Muscle of leg (tissue), 11 donors: ENCODE measurements around the gene RERE. TPM values are rescaled to one million over a fixed set of nuclear protein-coding genes. Genes with fewer than 3 reads are reported as not detected.

Source experiments
- DNase-seq: peaks from one replicate; pipeline ENCODE4 v3.0.0; 2013
- H3K27ac ChIP-seq: one replicate; pipeline ENCODE4 v1.5.1; 2013; ENCODE audit warnings: mild to moderate bottlenecking, low read length, control low read depth
- H3K27me3 ChIP-seq: one replicate; pipeline ENCODE4 v1.6.1; 2013; ENCODE audit warnings: low read length; ENCODE audit not compliant: control insufficient read depth, insufficient read depth
- H3K36me3 ChIP-seq: one replicate; pipeline ENCODE4 v1.6.1; 2013; ENCODE audit warnings: low read length; ENCODE audit not compliant: control insufficient read depth, insufficient read depth
- H3K4me1 ChIP-seq: one replicate; pipeline ENCODE4 v1.6.1; 2013; ENCODE audit warnings: low read length; ENCODE audit not compliant: control insufficient read depth, insufficient read depth
- H3K4me3 ChIP-seq: one replicate; pipeline ENCODE4 v1.5.1; 2013; ENCODE audit warnings: low read length, control low read depth
- H3K9me3 ChIP-seq: replicated peaks from 2 replicates; pipeline ENCODE4 v1.6.1; 2013; ENCODE audit warnings: low read depth, low read length; ENCODE audit not compliant: control insufficient read depth
- WGBS: methylation state at CpG from one replicate; pipeline ENCODE4 v1.1.5; 2013; ENCODE audit warnings: missing lambda C conversion rate; ENCODE audit not compliant: insufficient coverage; 5-methylcytosine and 5-hydroxymethylcytosine counted together
- polyA plus RNA-seq, 8 donors: library from polyadenylated mRNA; unstranded; fragments of 120-200 nt; gene quantifications; one replicate each; pipeline versions ENCODE4 v1.2.1 to v1.2.3, GENCODE V29; 2013; ENCODE audit warnings: inconsistent platforms in 1 of 8, low replicate concordance in 1 of 8; ENCODE audit not compliant: insufficient read length in 8 of 8, insufficient read depth in 1 of 8
- total RNA-seq: library from RNA; stranded (reverse); fragments of 120-200 nt; gene quantifications from one replicate; pipeline ENCODE4 v1.2.4, GENCODE V29; 2013

The RERE gene
- total and polyA plus RNA-seq, 9 donors: 63.7 to 102 (median 82.8) TPM

DNA sequence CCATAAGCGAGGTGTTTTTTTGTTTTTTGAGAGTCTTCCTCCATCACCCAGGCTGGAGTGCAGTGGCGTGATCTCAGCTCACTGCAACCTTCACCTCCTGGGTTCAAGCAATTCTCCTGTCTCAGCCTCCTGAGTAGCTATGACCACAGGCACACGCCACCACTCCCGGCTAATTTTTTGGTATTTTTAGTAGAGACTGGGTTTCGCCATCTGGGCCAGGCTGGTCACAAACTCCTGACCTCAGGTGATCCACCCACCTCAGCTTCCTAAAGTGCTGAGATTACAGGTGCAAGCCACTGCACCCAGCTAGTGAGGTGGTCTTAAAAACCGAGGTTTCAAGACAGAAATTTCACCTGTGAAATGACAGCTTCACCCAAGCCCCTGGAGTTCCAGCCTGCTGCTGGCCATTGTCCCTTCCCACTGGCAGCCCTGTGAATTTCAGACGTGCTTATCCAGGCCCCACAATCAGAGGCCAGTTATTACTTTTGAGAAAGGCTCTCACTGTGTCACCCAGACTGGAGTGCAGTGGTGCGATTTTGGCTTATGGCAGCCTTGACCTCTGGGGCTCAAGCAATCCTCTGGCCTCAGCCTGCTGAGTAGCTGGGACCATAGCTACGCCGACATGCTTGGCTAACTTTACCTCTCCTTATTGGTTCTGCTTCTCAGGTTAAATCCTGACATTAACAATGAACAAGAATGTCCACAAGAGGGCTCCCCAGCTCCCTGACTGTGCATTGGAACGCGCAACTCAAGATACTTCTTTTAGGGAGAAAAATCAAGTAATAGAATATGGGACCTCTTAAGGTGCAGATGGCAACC lies 41.7 kb upstream of the RERE start:
- H3K27ac ChIP-seq: peak overlapping the region; percentile 76
- WGBS: 60% methylated on average over 6 of the region's 12 CpGs
- H3K27me3 ChIP-seq: no peaks in the 10 kb centered on the region
- DNase-seq: peak; percentile 72
- peaks cover 37% of the 10 kb centered on the region for H3K4me1 ChIP-seq
- H3K9me3 ChIP-seq: no peaks in the 10 kb centered on the region
- peaks cover 73% of the 10 kb centered on the region for H3K36me3 ChIP-seq
- H3K4me3 ChIP-seq: no peak overlapping the region

DNA sequence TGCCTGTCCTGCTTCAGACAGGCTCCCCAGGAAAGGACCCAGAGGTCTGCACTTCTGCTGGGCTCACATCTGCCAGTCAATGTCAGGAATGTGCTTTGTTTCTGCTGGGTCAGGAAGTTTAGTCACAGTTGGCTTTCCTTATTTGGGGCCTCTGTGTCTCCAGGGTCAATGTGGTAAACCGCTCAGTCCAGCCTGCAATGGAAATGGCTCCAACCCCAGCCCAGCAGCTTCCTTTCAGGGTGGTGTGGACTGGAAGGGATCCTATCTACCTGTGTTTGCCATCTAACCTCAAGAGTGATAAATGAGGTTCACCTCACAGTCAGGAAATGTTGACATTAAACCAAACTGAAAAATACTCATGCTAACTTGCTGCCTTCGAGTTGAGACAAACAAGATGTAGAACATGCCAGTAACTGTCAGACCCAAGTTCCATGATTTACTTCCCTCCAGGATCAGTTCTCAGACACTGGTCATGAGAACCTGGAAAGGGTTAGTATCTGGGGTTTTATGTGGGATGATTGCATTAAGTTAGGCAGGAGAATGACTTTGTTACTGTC lies 40.8 kb upstream of the RERE start:
- WGBS: no CpG with 5 or more reads among the region's 2 CpGs
- Histone ChIP-seq H3K4me1 (peaks cover 29% of the 10 kb centered on the region), H3K36me3 (peaks cover 64% of the 10 kb centered on the region), H3K4me3 (no peak overlapping the region), H3K27ac (peak overlapping the region; percentile 76), H3K9me3 (no peaks in the 10 kb centered on the region), H3K27me3 (no peaks in the 10 kb centered on the region)
- DNase-seq: peak; percentile 75

DNA sequence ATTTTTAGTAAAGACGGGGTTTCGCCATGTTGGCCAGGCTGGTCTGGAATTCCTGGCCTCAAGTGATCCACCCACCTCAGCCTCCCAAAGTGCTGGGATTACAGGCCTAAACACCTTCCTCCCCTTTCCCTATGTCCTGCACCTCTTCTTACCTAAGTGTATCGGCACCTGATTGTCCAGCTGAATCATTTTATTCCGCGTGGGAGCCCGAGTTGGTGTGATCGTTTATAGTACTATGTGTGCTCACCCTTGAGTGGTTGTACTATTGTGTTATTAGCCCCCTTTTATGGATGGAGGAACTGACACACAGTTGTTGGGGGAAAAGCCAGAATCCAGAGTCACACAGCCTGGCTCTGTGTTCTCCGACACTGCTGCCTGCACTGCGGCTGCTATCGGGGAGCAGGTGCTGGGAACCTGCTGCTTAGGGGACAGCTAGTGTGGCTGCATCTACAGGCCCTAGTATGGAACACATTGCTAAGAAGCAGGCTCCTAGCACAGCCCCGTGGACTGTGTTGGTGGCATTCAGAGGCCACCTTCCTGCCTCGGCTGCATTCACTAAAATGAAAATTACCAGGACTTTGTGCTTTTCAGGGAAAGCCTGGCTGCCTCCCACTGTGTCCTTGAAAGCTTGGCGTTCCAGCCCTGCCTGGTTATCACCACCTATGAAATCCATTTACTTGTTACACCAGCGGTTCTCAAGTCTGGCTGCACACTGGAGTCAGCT lies 39.4 kb upstream of the RERE start:
- WGBS: 86% methylated on average over 7 of the region's 14 CpGs
- Histone ChIP-seq H3K27ac (peak overlapping the region; percentile 63), H3K4me1 (peaks cover 25% of the 10 kb centered on the region), H3K9me3 (no peaks in the 10 kb centered on the region), H3K36me3 (peaks cover 50% of the 10 kb centered on the region), H3K27me3 (no peaks in the 10 kb centered on the region), H3K4me3 (no peak overlapping the region)
- DNase-seq: no peak

DNA sequence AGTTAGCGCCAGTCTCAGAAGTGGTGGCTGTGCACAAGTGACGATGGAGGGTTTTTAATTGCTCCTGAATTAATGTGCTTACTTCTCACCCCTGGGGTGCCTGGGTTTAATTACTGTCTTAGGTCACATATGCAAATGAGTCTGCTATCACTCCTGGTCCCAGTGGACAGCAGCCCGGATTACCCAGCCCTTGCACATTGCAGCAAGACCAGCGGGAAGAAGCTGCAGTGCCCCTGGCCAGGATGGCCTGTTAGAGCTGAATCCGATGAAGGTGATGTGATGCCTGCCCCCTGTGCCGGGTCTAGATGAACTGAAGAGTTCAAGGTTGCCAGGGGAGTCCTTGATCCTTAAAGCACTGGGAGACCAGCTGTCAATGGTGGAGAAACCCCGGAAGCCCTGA lies 36.8 kb upstream of the RERE start:
- WGBS: 91% methylated on average over 7 of the region's 7 CpGs
- DNase-seq: no peak
- Histone ChIP-seq H3K9me3 (no peaks in the 10 kb centered on the region), H3K27ac (no peak overlapping the region), H3K36me3 (peaks cover 27% of the 10 kb centered on the region), H3K27me3 (no peaks in the 10 kb centered on the region), H3K4me3 (no peak overlapping the region), H3K4me1 (peaks cover 25% of the 10 kb centered on the region)

DNA sequence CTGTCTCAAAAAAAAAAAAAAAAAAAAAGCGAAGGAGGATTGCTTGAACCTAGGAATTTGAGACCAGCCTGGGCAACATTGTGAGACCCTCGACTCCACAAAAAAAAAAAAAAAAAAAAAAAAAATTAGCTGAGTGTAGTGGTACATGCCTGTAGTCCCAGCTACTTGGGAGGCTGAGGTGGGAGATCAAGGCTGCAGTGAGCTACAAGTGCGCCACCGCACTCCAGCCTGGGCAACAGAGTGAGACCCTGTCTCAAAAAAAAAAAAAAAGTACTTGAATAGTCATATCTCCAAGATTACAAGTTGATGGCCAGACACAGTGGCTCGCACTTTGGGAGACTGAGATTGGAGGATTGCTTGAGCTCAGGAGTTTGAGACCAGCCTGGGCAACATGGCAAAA lies 33.6 kb upstream of the RERE start:
- Histone ChIP-seq H3K4me1 (peaks cover 29% of the 10 kb centered on the region), H3K36me3 (no peaks in the 10 kb centered on the region), H3K27ac (no peak overlapping the region), H3K4me3 (no peak overlapping the region), H3K9me3 (no peaks in the 10 kb centered on the region), H3K27me3 (no peaks in the 10 kb centered on the region)
- WGBS: 100% methylated on average over 2 of the region's 5 CpGs
- no peak for DNase-seq

DNA sequence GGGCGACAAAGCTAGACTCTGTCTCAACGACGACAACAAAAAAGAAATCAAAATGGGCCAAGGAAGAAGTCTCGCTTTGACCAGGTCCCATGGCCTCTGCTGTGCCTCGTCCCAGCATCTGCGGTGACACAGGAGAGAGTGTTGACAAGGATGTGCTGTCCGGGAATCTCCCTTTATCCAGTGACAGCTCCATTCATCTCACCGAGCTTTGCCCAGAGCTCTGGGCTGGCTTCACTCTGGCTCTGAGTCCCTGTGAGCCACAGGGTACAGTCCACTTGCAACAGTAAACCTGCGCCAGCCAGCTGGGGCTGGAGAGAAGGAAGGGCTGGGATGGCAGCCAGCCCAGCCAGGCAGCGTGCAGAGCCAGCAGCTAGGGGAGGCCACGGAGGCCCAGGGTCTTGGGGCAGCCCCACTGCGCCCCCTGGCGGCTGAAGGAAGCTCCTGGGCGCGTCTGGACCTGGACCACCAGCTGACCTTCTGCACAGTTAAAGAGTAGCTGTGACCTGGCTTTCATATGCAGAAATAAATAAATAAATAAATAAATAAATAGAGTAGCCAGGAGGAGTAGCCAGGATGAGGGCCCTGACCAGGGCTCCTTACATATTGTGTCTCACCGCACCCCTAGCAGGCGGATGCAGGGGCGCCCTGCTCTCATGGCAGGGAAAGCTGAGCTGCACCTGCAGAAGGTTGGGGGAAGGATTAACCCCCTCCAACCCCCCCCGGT lies 31.4 kb upstream of the RERE start:
- Histone ChIP-seq H3K27ac (peak overlapping the region; percentile 90), H3K4me3 (no peak overlapping the region), H3K27me3 (no peaks in the 10 kb centered on the region), H3K4me1 (peaks cover 48% of the 10 kb centered on the region), H3K9me3 (no peaks in the 10 kb centered on the region), H3K36me3 (no peaks in the 10 kb centered on the region)
- WGBS: 13% methylated on average over 6 of the region's 19 CpGs
- DNase-seq: peak; percentile 96

DNA sequence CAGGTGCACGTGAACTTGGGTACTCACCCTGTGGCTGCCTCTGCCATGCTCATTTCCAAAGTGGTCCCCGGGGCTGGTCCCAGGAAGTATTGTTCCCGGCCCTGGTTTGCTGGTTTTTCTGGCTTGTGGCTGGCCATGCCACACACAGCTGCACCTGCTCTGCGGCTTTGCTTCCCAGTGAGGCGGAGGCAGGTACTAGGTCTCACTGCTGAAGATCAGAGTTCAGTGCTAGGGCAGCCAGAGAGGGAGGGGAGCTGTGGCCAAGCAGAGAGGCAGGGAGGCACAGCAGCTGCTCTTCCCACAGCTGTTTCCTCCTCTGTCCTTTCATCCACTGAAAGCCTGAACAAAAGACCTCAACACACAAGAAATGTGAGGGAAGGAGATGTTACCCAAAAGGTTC lies 30.6 kb upstream of the RERE start:
- no peaks in the 10 kb centered on the region for H3K27me3 ChIP-seq
- peaks cover 48% of the 10 kb centered on the region for H3K4me1 ChIP-seq
- H3K36me3 ChIP-seq: no peaks in the 10 kb centered on the region
- no peaks in the 10 kb centered on the region for H3K9me3 ChIP-seq
- H3K4me3 ChIP-seq: no peak overlapping the region
- H3K27ac ChIP-seq: peak overlapping the region; percentile 90
- 40% methylated on average over 4 of the region's 5 CpGs for WGBS
- peak; percentile 78 for DNase-seq

DNA sequence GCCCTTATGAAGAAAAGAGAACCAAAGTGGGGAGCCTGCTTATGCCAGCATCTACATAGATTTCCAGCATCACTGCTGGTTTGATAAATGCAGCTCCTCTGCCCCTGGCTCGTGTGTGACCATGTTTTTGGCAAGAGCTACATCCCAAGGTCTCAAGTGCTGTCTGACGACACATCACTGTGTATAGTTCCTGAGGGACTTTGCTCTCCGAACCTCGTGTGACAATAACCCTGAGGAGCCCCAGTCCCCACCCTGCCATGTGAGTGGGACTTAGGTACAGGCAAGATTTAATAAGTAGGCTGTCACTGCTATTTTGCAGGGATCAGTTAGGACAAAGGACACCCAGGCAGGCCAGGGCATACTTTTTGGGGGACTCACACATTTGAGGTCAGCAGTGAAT lies 28.8 kb upstream of the RERE start:
- no peaks in the 10 kb centered on the region for H3K36me3 ChIP-seq
- H3K9me3 ChIP-seq: no peaks in the 10 kb centered on the region
- WGBS: 16% methylated on average over 2 of the region's 4 CpGs
- no peak overlapping the region for H3K4me3 ChIP-seq
- H3K27me3 ChIP-seq: no peaks in the 10 kb centered on the region
- H3K27ac ChIP-seq: no peak overlapping the region
- DNase-seq: no peak
- H3K4me1 ChIP-seq: peaks cover 48% of the 10 kb centered on the region

DNA sequence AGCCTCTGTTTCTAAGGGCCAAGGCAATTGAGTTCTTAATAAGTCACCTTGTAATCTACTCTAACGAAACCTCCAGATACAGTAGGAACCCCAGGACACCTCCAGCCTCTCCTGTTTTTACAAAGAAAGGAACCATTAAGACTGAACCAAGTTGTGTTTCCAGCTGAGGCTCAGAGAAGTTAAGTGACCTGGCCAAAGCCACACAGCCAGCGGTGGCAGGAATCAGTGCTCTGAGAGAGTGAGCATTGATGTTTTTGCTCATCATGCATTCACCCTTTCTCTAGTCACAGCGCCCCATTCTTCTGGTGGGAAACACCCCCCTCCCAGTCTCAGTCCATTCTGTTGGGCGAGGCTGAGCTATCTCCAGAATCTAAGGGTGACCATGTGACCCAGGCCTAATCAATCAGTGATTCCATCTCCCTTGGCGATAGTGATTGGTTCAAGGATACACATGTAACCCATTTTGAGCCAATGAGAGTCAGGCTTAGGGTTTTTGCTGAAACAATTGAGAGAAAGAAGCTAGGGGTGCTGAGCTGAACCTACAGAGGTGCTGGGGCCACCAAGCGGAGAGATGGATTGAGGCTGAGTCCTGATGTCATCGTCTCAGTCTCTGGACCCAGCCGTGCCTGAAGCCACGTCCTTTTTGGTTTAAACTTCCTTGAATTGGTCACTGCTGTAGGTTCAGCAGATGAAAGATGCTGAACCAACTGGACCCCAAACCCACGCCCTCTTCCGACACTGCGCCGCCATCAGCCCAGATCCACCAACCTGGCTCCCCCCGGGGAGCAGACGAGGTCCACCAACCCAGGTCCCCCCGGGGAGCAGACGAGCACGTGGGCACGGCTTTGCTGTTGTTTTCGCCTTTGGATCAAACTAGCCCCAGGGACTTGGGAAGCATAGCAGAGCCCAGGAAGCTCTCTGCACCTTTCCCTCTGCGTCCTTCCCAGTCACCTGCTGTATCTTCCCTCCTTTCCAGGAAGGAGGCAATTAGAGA lies 28.0 kb upstream of the RERE start:
- Histone ChIP-seq H3K36me3 (no peaks in the 10 kb centered on the region), H3K4me3 (no peak overlapping the region), H3K27me3 (no peaks in the 10 kb centered on the region), H3K9me3 (no peaks in the 10 kb centered on the region), H3K27ac (peak overlapping the region; percentile 74), H3K4me1 (peaks cover 48% of the 10 kb centered on the region)
- DNase-seq: no peak
- 84% methylated on average over 14 of the region's 21 CpGs for WGBS
